ENCODE data around the gene SYNE2.
A peak's percentile ranks its signal among the peaks of the same experiment; 100 is the strongest.

The SYNE2 gene

GRCh38 chr14:64266239-64266638 is 413.4 kb downstream of the SYNE2 start:
- DNase-seq: peak in 1 of 5 donors; percentile 56

GRCh38 chr14:64272019-64272418 is 419.2 kb downstream of the SYNE2 start:
- no peak for DNase-seq

All from T-helper 1 cell (primary cell).